DOHH2 (cell line): ENCODE measurements around the gene ECE1.

ENCODE experiments used
- H3F3A ChIP-seq: fragments of 200-600 bp; sonication (generic), shearing (Covaris generic); 2 replicates; pipeline ENCODE4 v1.6.0; 2016; ENCODE audit warnings: antibody characterized with exemption, mild to moderate bottlenecking; ENCODE audit not compliant: control insufficient read depth, insufficient read depth
- H3K27ac ChIP-seq: fragments of 200-600 bp; sonication (generic); 2 replicates; pipeline ENCODE4 v1.5.1; 2014; ENCODE audit warnings: low read depth, mild to moderate bottlenecking, low read length, moderate library complexity
- H3K27me3 ChIP-seq: fragments of 200-600 bp; sonication (generic); 2 replicates; pipeline ENCODE4 v1.6.1; 2014; ENCODE audit warnings: mild to moderate bottlenecking, low read length, mixed read lengths; ENCODE audit not compliant: control insufficient read depth
- H3K36me3 ChIP-seq: fragments of 200-600 bp; sonication (generic); 2 replicates; pipeline ENCODE4 v1.6.1; 2014; ENCODE audit warnings: mild to moderate bottlenecking, low read length, moderate library complexity, mixed read lengths; ENCODE audit not compliant: control insufficient read depth
- H3K4me1 ChIP-seq: fragments of 200-600 bp; sonication (generic); 2 replicates; pipeline ENCODE4 v1.6.1; 2014; ENCODE audit warnings: mild to moderate bottlenecking, low read length, mixed read lengths; ENCODE audit not compliant: control insufficient read depth
- H3K4me2 ChIP-seq: fragments of 200-600 bp; sonication (generic); 2 replicates; pipeline ENCODE4 v1.6.0; 2014; ENCODE audit warnings: mild to moderate bottlenecking, low read length, moderate library complexity
- H3K4me3 ChIP-seq: fragments of 200-600 bp; sonication (generic); 2 replicates; pipeline ENCODE4 v1.5.1; 2014; ENCODE audit warnings: mild to moderate bottlenecking, low read length, mixed read lengths
- H3K79me2 ChIP-seq: fragments of 200-600 bp; sonication (generic); 2 replicates; pipeline ENCODE4 v1.6.1; 2014; ENCODE audit warnings: mild to moderate bottlenecking, low read length, mixed read lengths; ENCODE audit not compliant: control insufficient read depth
- H3K9me2 ChIP-seq: fragments of 200-600 bp; sonication (generic); replicated peaks from 2 replicates; pipeline ENCODE4 v1.6.1; 2014; ENCODE audit warnings: mild to moderate bottlenecking, low read length, mixed read lengths; ENCODE audit not compliant: control insufficient read depth
- H3K9me3 ChIP-seq: fragments of 200-600 bp; sonication (generic); 2 replicates; pipeline ENCODE4 v1.6.1; 2014; ENCODE audit warnings: antibody characterized with exemption, low read length, mixed read lengths; ENCODE audit not compliant: control insufficient read depth, insufficient read depth
- H4K20me1 ChIP-seq: fragments of 200-600 bp; sonication (generic); 2 replicates; pipeline ENCODE4 v1.6.0; 2014; ENCODE audit warnings: low read depth, mild to moderate bottlenecking, antibody characterized with exemption, low read length, moderate library complexity; ENCODE audit not compliant: control insufficient read depth, insufficient read depth
- CTCF ChIP-seq: fragments of 200-600 bp; sonication (generic); IDR thresholded peaks from one replicate; pipeline ENCODE4 v1.5.1; 2014; ENCODE audit warnings: antibody characterized with exemption, mild to moderate bottlenecking, low read depth, low read length; ENCODE audit not compliant: poor library complexity, severe bottlenecking
- EZH2phosphoT487 ChIP-seq: fragments of 200-600 bp; sonication (generic); IDR thresholded peaks from 2 replicates; pipeline ENCODE4 v1.6.1; 2017; ENCODE audit warnings: borderline replicate concordance, mild to moderate bottlenecking, antibody characterized with exemption, low read length, moderate library complexity, mixed read lengths

ECE1 gene

GRCh38 chr1:21242846-21243245 is 47.4 kb downstream of the ECE1 start:
- no peaks in the 10 kb centered on the region for H3K27me3 ChIP-seq
- no peak overlapping the region for H3K4me3 ChIP-seq
- no peak for TF ChIP-seq EZH2phosphoT487
- TF ChIP-seq CTCF = no peak
- no peaks in the 10 kb centered on the region for H3K4me1 ChIP-seq
- no peaks in the 10 kb centered on the region for H4K20me1 ChIP-seq
- H3K36me3 ChIP-seq = no peaks in the 10 kb centered on the region
- no peak overlapping the region for H3K4me2 ChIP-seq
- H3K79me2 ChIP-seq = no peaks in the 10 kb centered on the region
- H3F3A ChIP-seq = no peaks in the 10 kb centered on the region
- H3K9me2 ChIP-seq = no peaks in the 10 kb centered on the region
- H3K9me3 ChIP-seq = no peaks in the 10 kb centered on the region
- no peak overlapping the region for H3K27ac ChIP-seq

GRCh38 chr1:21241771-21242581 is 48.3 kb downstream of the ECE1 start:
- H3K4me2 ChIP-seq = no peak overlapping the region
- no peaks in the 10 kb centered on the region for H4K20me1 ChIP-seq
- no peaks in the 10 kb centered on the region for H3K79me2 ChIP-seq
- H3K9me2 ChIP-seq = no peaks in the 10 kb centered on the region
- H3K4me1 ChIP-seq = no peaks in the 10 kb centered on the region
- H3K36me3 ChIP-seq = no peaks in the 10 kb centered on the region
- H3F3A ChIP-seq = no peaks in the 10 kb centered on the region
- TF ChIP-seq EZH2phosphoT487 = no peak
- H3K4me3 ChIP-seq = no peak overlapping the region
- H3K27ac ChIP-seq = no peak overlapping the region
- H3K9me3 ChIP-seq = no peaks in the 10 kb centered on the region
- H3K27me3 ChIP-seq = no peaks in the 10 kb centered on the region

GRCh38 chr1:21240706-21241105 is 49.6 kb downstream of the ECE1 start:
- TF ChIP-seq EZH2phosphoT487 (no peak), CTCF (no peak)

GRCh38 chr1:21239221-21239620 is 51.0 kb downstream of the ECE1 start:
- no peak for TF ChIP-seq CTCF
- TF ChIP-seq EZH2phosphoT487 = no peak
- Histone ChIP-seq H3K27me3 (no peaks in the 10 kb centered on the region), H3K27ac (no peak overlapping the region), H3K4me2 (no peak overlapping the region), H3K4me3 (no peak overlapping the region), H3K36me3 (no peaks in the 10 kb centered on the region), H4K20me1 (no peaks in the 10 kb centered on the region), H3K9me3 (no peaks in the 10 kb centered on the region), H3K4me1 (no peaks in the 10 kb centered on the region), H3K9me2 (no peaks in the 10 kb centered on the region), H3F3A (no peaks in the 10 kb centered on the region), H3K79me2 (no peaks in the 10 kb centered on the region)

More at GRCh38 chr1:21240706-21241105, 49.6 kb downstream of the ECE1 start:
- Histone ChIP-seq H3K27me3 (no peaks in the 10 kb centered on the region), H3K4me1 (no peaks in the 10 kb centered on the region), H4K20me1 (no peaks in the 10 kb centered on the region), H3K27ac (no peak overlapping the region), H3K9me2 (no peaks in the 10 kb centered on the region), H3K9me3 (no peaks in the 10 kb centered on the region), H3K79me2 (no peaks in the 10 kb centered on the region), H3K4me3 (no peak overlapping the region), H3K36me3 (no peaks in the 10 kb centered on the region), H3K4me2 (no peak overlapping the region), H3F3A (no peaks in the 10 kb centered on the region)
